Measurements from ENCODE around the gene INPP5D. TPM values are rescaled to one million over a fixed set of nuclear protein-coding genes. Genes with fewer than 3 reads are reported as not detected.

Gene INPP5D
- total RNA-seq: 0.36 and 0.49 TPM in 2 replicates

GRCh38 chr2:233059797-233060500 is at the start of gene INPP5D:
INPP5D (plus strand) TSS chr2:233060342; CDS start chr2:233060479, 137 bp downstream.

GRCh38 chr2:233013027-233013461 is 47.1 kb upstream of the INPP5D start, which contains the start of gene NGEF:
NGEF (minus strand) TSS chr2:233013256; CDS start chr2:232974890, 38,366 bp downstream.

GRCh38 chr2:233032551-233033320 is 27.4 kb upstream of the INPP5D start, which contains the start of gene NEU2:
NEU2 (plus strand) TSS chr2:233032672; CDS start chr2:233032672, 0 bp downstream.

GRCh38 chr2:233251306-233252116 is 191.4 kb downstream of the INPP5D start, which contains the start of gene ATG16L1:
ATG16L1 (plus strand) TSS chr2:233251673; CDS start chr2:233251828, 155 bp downstream.

Small RNA genes lying within 50 kb of the gene (small RNA-seq; reads per million reads assigned to genes)
- gene RN7SL32P: not detected

Other genes starting within 250 kb of the INPP5D start
- 1.3 and 1.5 TPM in 2 replicates for gene SNORC, start 190.1 kb upstream of the INPP5D start, total RNA-seq
- 2.1 TPM in 1 of 2 replicates, not detected in the other for gene NGEF, start 47.1 kb upstream of the INPP5D start, total RNA-seq
- not detected in 2 replicates for gene NEU2, start 27.7 kb upstream of the INPP5D start, total RNA-seq
- 21.1 and 23.0 TPM in 2 replicates for gene ATG16L1, start 191.3 kb downstream of the INPP5D start, total RNA-seq
- not detected in 2 replicates for gene SAG, start 247.5 kb downstream of the INPP5D start, total RNA-seq